Measurements from ENCODE around the gene KCTD10. TPM values are rescaled to one million over a fixed set of nuclear protein-coding genes. Genes with fewer than 3 reads are reported as not detected.

KCTD10 gene
- total RNA-seq, 4 donors from 2014 or later, result 90.7 to 115 (median 104) TPM

DNA sequence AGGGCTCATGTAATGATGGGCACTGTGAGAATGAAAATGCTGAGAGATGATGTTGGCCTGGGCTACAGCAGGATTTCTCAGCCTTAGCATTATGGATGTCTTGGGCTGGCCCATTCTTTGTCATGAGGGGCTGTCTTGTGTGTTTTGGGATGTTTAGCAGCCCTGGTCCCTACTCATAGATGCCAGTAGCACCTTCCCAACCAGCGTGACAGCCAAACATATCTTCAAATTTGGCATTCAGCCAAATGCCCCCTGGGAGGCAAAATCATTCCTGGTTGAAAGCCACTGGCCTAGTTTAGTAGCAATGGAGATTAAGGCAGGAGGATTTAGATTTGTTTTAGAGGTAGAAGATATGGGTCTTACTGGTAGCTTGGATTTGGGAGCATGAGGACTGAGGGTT, 27.0 kb upstream of the KCTD10 start:
- Histone ChIP-seq H3K27ac (replicated peaks in 1 of 4) (no peak overlapping the region), H3K4me3 (no peak overlapping the region), H3K27me3 (no peaks in the 10 kb centered on the region), H3K36me3 (peaks cover 87 to 100% (median 99%) of the 10 kb centered on the region in 4 donors), H3K4me1 (no peaks in the 10 kb centered on the region), H3K9me3 (no peaks in the 10 kb centered on the region)
- intact Hi-C loops (cut with DNase I), result no loop called here
- WGBS, result 38% methylated on average over 1 of the region's 1 CpG
- DNase-seq (ENCODE audit: extremely low spot score), result no peak
- no peak for TF ChIP-seq POLR2AphosphoS5 (IDR thresholded peaks at IDR 0.05)
- TF ChIP-seq EP300 (IDR thresholded peaks at IDR 0.05), result no peak
- TF ChIP-seq, protein P1, sequence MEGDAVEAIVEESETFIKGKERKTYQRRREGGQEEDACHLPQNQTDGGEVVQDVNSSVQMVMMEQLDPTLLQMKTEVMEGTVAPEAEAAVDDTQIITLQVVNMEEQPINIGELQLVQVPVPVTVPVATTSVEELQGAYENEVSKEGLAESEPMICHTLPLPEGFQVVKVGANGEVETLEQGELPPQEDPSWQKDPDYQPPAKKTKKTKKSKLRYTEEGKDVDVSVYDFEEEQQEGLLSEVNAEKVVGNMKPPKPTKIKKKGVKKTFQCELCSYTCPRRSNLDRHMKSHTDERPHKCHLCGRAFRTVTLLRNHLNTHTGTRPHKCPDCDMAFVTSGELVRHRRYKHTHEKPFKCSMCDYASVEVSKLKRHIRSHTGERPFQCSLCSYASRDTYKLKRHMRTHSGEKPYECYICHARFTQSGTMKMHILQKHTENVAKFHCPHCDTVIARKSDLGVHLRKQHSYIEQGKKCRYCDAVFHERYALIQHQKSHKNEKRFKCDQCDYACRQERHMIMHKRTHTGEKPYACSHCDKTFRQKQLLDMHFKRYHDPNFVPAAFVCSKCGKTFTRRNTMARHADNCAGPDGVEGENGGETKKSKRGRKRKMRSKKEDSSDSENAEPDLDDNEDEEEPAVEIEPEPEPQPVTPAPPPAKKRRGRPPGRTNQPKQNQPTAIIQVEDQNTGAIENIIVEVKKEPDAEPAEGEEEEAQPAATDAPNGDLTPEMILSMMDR (IDR thresholded peaks at IDR 0.05), result no peak
- no peak for TF ChIP-seq POLR2A (IDR thresholded peaks at IDR 0.05; ENCODE audit: low read depth)

DNA sequence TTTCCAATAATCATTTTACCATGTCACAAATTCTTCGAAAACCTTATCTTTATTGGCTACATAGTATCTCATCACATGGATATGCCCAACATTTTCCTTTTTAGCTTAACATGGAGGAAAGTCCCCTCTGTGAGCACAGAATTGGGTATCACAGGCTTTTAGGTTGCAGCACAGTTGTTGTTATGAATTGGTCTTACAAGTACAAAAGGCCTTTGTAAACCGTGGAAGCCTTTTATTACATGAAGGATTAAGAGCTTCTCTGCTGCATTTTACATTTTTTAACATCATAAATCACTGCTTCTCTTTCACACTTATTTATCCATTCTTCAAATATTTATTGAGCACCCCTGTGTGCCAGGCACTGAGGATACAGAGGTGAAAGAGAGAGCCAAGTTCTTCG, 26.5 kb upstream of the KCTD10 start:
- 54% methylated on average over 3 of the region's 3 CpGs for WGBS
- Histone ChIP-seq H3K36me3 (peaks cover 92 to 100% (median 100%) of the 10 kb centered on the region in 4 donors), H3K27me3 (no peaks in the 10 kb centered on the region), H3K4me1 (no peaks in the 10 kb centered on the region), H3K27ac (replicated peaks in 1 of 4) (no peak overlapping the region), H3K9me3 (no peaks in the 10 kb centered on the region), H3K4me3 (no peak overlapping the region)
- DNase-seq (ENCODE audit: extremely low spot score), result no peak
- TF ChIP-seq POLR2A (IDR thresholded peaks at IDR 0.05; ENCODE audit: low read depth) (no peak), EP300 (IDR thresholded peaks at IDR 0.05) (no peak)
- TF ChIP-seq, protein P1 (IDR thresholded peaks at IDR 0.05), result no peak
- intact Hi-C loops (cut with DNase I), result no loop called here

DNA sequence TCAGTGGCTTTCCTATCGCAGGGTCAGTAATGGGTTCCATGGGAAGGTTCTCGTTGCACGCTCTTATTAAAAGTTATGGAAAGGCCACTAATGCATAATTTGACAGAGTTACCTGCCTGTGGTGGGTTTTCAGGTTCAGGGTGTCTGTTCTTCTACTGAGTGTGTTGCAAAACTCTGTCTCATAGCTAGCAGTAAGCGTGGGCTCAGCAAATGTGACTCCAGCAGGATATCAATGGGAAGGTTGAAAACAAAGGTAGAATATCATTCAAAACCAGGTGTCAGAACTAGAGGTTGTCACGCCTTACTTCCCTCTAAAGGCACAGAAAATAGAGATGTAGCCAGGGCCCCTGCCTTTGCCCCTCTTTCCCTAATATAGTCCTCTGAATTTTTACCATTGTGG, 25.2 kb upstream of the KCTD10 start:
- Histone ChIP-seq H3K27ac (replicated peaks in 1 of 4) (no peak overlapping the region), H3K9me3 (no peaks in the 10 kb centered on the region), H3K4me1 (no peaks in the 10 kb centered on the region), H3K36me3 (peaks cover 92 to 100% (median 100%) of the 10 kb centered on the region in 4 donors), H3K27me3 (no peaks in the 10 kb centered on the region), H3K4me3 (no peak overlapping the region)
- 99% methylated on average over 5 of the region's 5 CpGs for WGBS
- no peak for DNase-seq (ENCODE audit: extremely low spot score)
- intact Hi-C loops (cut with DNase I), result no loop called here
- no peak for TF ChIP-seq POLR2AphosphoS5 (IDR thresholded peaks at IDR 0.05)
- TF ChIP-seq POLR2A (IDR thresholded peaks at IDR 0.05; ENCODE audit: low read depth), result no peak
- TF ChIP-seq, protein P1 (IDR thresholded peaks at IDR 0.05), result no peak
- no peak for TF ChIP-seq EP300 (IDR thresholded peaks at IDR 0.05)

DNA sequence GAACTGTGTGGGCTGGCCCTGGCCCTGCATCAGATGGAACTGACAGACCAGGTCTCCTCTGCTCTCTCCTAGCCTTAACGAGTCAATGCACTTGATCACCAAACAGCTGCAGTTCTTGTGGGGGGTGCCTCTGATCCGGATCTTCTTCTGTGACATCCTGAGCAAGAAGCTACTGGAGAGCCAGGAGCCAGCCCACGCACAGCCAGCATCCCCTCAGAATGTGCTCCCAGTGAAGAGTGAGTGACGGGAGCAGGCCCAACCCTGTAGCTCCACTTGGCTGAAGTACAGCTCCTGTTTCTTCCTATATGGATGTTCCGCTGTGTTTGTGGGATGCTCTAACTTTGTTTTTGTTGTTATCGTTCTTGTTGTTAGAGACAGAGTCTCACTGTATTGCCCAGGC, 24.2 kb upstream of the KCTD10 start:
- Histone ChIP-seq H3K4me3 (no peak overlapping the region), H3K27me3 (no peaks in the 10 kb centered on the region), H3K9me3 (no peaks in the 10 kb centered on the region), H3K27ac (replicated peaks in 1 of 4) (no peak overlapping the region), H3K4me1 (no peaks in the 10 kb centered on the region), H3K36me3 (peaks cover 86 to 100% (median 97%) of the 10 kb centered on the region in 4 donors)
- TF ChIP-seq POLR2A (IDR thresholded peaks at IDR 0.05; ENCODE audit: low read depth) (no peak), POLR2AphosphoS5 (IDR thresholded peaks at IDR 0.05) (no peak), EP300 (IDR thresholded peaks at IDR 0.05) (no peak)
- TF ChIP-seq, protein P1 (IDR thresholded peaks at IDR 0.05), result no peak
- no peak for DNase-seq (ENCODE audit: extremely low spot score)
- intact Hi-C loops (cut with DNase I), result no loop called here
- 99% methylated on average over 6 of the region's 6 CpGs for WGBS
